ENCODE results near the gene RASD2. TPM values are rescaled to one million over a fixed set of nuclear protein-coding genes. Genes with fewer than 3 reads are reported as not detected.
"Not testable (repeated sequence)": the region's sequence is repeated elsewhere in the genome, so short reads cannot be mapped to it uniquely, and the experiment has no call there.

Gene RASD2
- total RNA-seq = 1 to 10 TPM; 3.5 to 6.1 (median 3.7) TPM
- polyA plus RNA-seq = 1 to 10 TPM; 2.0 to 2.1 (median 2.1) TPM
- long read RNA-seq, donor 1, partial matches to known transcripts = 0 of 1 reads
- long read RNA-seq, donor 1, other reads (novel, unspliced or antisense) = 1 of 1 reads
- long read RNA-seq, donor 2, partial matches to known transcripts = 4 of 9 reads
- long read RNA-seq, donor 2, other reads (novel, unspliced or antisense) = 1 of 9 reads

GRCh38 chr22:35540595-35541253 is at the start of gene RASD2:
Gene RASD2 (plus strand): TSS chr22:35540831. CDS start chr22:35546810, 5,979 bp downstream.
- H3K36me3 ChIP-seq (ENCODE audit: insufficient read depth in 1 of 2, low read depth in 1 of 2) = no peaks in the 10 kb centered on the region
- peak; percentile 39 to 70 for DNase-seq
- H3K9me3 ChIP-seq = no peaks in the 10 kb centered on the region
- peaks cover 0 to 6% (median 0%) of the 10 kb centered on the region in 3 donors for H3K27me3 ChIP-seq (ENCODE audit: insufficient read depth in 3 of 3, low read length in 2 of 3)
- peak in 3 of 4 donors; percentile 9 to 38 (median 12) for ATAC-seq
- WGBS, 3 donors = 2 to 3% (median 3%) methylated on average over 28 to 49 of the region's 49 CpGs
- no peak for TF ChIP-seq CTCF (IDR thresholded peaks at IDR 0.05)
- H3K4me3 ChIP-seq = peak within 1 kb of the TSS; percentile 71
- peaks cover 16% of the 10 kb centered on the region for H3K4me1 ChIP-seq
- intact Hi-C loops (cut with DNase I) = no loop called here
- peak within 1 kb of the TSS; percentile 88 for H3K27ac ChIP-seq

- H3K4me1 ChIP-seq; H3K4me3 ChIP-seq; H3K36me3 ChIP-seq (ENCODE audit: insufficient read depth in 1 of 2, low read depth in 1 of 2); DNase-seq; intact Hi-C loops (cut with DNase I); H3K9me3 ChIP-seq; ATAC-seq; H3K27ac ChIP-seq; H3K27me3 ChIP-seq (ENCODE audit: insufficient read depth in 3 of 3, low read length in 2 of 3): not testable (repeated sequence)
- WGBS, 3 donors = 68 to 77% (median 71%) methylated on average over 12 to 17 of the region's 24 CpGs
These were observed 49.3 kb upstream of the RASD2 start for GRCh38 chr22:35491061-35491907.

- DNase-seq = no peak
- H3K9me3 ChIP-seq = no peaks in the 10 kb centered on the region
- H3K27me3 ChIP-seq (ENCODE audit: insufficient read depth in 3 of 3, low read length in 2 of 3) = peaks cover 0 to 5% (median 0%) of the 10 kb centered on the region in 3 donors
- 46 to 89% (median 74%) methylated on average over 3 of the region's 3 CpGs for WGBS, 3 donors
- no peak for TF ChIP-seq CTCF (IDR thresholded peaks at IDR 0.05)
- ATAC-seq = no peak
- intact Hi-C loops (cut with DNase I) = no loop called here
- no peak overlapping the region for H3K4me3 ChIP-seq
- no peak overlapping the region for H3K27ac ChIP-seq
- no peaks in the 10 kb centered on the region for H3K4me1 ChIP-seq
- no peaks in the 10 kb centered on the region for H3K36me3 ChIP-seq (ENCODE audit: insufficient read depth in 1 of 2, low read depth in 1 of 2)
These were observed 48.7 kb upstream of the RASD2 start for GRCh38 chr22:35491908-35492380.

GRCh38 chr22:35493074-35493473 is 47.6 kb upstream of the RASD2 start:
- 71 to 83% (median 78%) methylated on average over 5 of the region's 5 CpGs for WGBS, 3 donors
- no peaks in the 10 kb centered on the region for H3K36me3 ChIP-seq (ENCODE audit: insufficient read depth in 1 of 2, low read depth in 1 of 2)
- ATAC-seq (no peak), DNase-seq (no peak)
- TF ChIP-seq CTCF (IDR thresholded peaks at IDR 0.05) = no peak
- no peaks in the 10 kb centered on the region for H3K4me1 ChIP-seq
- H3K9me3 ChIP-seq = no peaks in the 10 kb centered on the region
- H3K4me3 ChIP-seq = no peak overlapping the region
- intact Hi-C loops (cut with DNase I) = no loop called here
- no peak overlapping the region for H3K27ac ChIP-seq
- peaks cover 0 to 2% (median 0%) of the 10 kb centered on the region in 3 donors for H3K27me3 ChIP-seq (ENCODE audit: insufficient read depth in 3 of 3, low read length in 2 of 3)

- H3K4me3 ChIP-seq; H3K36me3 ChIP-seq (ENCODE audit: insufficient read depth in 1 of 2, low read depth in 1 of 2); H3K9me3 ChIP-seq; H3K27ac ChIP-seq; intact Hi-C loops (cut with DNase I); H3K4me1 ChIP-seq; DNase-seq; H3K27me3 ChIP-seq (ENCODE audit: insufficient read depth in 3 of 3, low read length in 2 of 3); ATAC-seq: not testable (repeated sequence)
- WGBS, 3 donors = 91 to 95% (median 92%) methylated on average over 14 of the region's 14 CpGs
These were observed 44.9 kb upstream of the RASD2 start for GRCh38 chr22:35495711-35496110.
